ENCODE results near the gene STARD13.

STARD13 gene

DNA sequence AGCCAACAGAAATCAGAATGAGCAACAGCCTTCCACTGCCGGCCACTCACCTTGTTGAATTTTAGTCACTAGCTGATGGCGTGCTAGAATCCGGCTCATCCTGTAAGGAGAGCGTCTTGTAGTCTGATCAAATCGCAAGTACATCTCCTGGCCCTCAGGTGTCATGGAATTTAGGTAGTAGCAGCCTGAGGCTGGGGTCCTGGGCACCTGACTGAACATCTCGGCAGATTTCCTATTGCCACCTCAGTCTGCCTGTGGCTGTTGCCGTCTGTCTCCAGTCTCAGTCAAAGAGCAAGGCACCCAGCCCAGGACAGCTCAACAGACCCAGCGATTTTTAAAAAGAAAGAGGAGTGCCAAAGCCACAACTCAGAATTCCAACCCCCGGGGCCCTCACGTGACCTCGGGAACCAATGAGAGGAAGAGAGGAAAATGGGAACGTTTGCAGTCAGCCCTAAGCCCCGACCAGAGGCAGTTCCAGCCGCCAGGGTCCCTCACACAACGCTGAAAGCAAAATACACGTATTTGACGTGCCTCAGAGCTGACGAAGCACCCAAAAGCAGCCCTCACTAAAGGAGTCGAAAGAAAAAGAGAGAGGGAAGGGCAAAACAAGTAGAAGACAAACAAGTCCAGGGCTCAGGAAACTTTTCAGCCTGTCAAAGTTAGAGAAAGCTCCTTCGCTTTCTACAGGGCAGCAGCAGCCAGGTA is at the start of gene STARD13:
Gene STARD13 (minus strand): TSS at position 336 of the 705 bp plus-strand sequence. CDS start 117 bp downstream, at position 219.
- no peak for DNase-seq (ENCODE audit: low read depth in 2 of 2)

- no peak for DNase-seq (ENCODE audit: low read depth in 2 of 2)
These were observed 49.3 kb upstream of the STARD13 start for GRCh38 chr13:33334831-33335230.

GRCh38 chr13:33331962-33332361 is 46.4 kb upstream of the STARD13 start:
- no peak for DNase-seq (ENCODE audit: low read depth in 2 of 2)

DNA sequence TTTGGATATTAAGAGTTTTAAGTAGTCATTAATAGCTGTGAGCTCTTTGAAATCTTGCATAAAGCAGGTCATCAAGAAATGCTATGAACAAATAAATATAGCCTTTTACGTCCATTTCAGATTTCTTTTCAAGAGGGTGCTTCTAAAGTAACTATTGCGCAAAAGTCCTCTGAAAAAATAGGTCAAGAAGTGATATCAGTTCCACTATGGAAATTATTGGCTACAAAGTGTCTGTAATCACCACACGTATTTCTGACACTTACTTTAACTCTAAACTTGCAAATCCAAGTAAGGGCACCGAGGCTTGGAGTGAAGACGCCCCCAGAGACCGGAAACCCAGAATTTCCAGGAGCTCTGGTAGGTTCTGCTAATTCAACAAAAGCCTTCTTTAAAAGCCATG is 44.9 kb upstream of the STARD13 start:
- DNase-seq (ENCODE audit: low read depth in 2 of 2): no peak

GRCh38 chr13:33328701-33329100 is 43.1 kb upstream of the STARD13 start:
- no peak for DNase-seq (ENCODE audit: low read depth in 2 of 2)

DNA sequence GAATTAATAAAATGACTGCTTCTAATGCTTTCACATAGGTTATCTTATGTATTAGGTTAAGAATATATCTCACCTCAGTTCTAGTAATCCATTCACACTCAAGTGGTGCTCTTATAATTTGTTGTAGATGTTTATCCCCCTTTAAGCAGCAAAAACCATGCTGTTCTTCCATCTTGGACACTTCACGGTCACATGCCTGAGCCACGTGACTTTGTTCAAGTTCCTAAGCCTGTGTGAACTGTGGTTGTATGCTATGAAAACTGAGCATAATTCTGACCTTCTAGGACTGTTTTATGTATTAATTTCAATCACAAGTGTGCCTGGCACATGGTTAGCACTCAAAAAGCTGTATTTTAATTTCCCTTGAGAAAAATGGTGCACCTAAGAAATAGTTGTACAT is 41.2 kb upstream of the STARD13 start:
- DNase-seq (ENCODE audit: low read depth in 2 of 2): no peak

- DNase-seq (ENCODE audit: low read depth in 2 of 2): no peak
These were observed 40.7 kb upstream of the STARD13 start for GRCh38 chr13:33326246-33326645.

DNA sequence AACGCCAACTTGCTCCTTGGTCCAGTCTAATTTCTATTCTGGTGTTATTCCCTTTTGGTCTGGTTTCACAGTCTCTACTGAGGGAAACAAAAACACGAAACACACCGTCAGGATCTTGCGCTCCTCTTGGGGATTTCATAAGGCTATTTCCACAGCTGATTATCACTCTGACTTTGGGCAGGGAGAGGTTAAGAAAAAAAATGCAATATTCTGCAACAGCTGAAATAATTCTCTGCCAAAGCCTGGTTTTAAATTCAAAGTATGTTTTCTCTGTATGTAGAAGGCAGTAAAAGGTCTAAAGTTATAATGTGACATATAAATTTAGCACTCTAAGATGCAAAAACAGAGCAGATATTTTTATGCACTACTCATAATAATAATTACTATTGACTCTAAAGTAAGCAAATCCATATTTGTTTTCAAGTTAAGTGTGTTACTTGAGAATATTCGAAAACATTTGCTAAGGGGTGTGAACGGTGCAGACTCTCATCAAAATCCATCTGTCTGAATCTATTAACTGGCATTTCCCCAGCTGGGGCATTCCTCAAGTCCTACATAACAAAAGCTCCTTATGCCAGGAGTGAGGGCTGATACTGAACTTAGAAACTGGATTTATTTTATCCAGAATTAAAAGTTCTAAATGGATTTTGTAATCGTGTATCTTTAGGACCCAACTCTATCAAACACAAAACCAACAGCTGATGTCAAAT is 38.4 kb upstream of the STARD13 start:
- DNase-seq (ENCODE audit: low read depth in 2 of 2): no peak

- no peak for DNase-seq (ENCODE audit: low read depth in 2 of 2)
These were observed 37.6 kb upstream of the STARD13 start for GRCh38 chr13:33322965-33323668.

DNA sequence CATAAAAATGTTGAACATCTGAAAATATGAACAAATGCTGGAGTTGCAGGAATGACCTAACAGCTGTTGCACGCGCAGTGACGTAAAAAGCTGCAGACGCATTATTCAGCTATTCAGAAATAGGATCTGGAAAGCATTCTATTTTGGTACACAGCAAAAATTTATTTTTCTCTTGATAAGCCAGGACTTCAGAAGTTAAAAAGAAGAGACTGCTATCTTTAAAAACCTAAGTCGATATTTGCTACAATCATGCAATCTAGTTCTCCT is 36.9 kb upstream of the STARD13 start:
- DNase-seq (ENCODE audit: low read depth in 2 of 2): no peak

DNA sequence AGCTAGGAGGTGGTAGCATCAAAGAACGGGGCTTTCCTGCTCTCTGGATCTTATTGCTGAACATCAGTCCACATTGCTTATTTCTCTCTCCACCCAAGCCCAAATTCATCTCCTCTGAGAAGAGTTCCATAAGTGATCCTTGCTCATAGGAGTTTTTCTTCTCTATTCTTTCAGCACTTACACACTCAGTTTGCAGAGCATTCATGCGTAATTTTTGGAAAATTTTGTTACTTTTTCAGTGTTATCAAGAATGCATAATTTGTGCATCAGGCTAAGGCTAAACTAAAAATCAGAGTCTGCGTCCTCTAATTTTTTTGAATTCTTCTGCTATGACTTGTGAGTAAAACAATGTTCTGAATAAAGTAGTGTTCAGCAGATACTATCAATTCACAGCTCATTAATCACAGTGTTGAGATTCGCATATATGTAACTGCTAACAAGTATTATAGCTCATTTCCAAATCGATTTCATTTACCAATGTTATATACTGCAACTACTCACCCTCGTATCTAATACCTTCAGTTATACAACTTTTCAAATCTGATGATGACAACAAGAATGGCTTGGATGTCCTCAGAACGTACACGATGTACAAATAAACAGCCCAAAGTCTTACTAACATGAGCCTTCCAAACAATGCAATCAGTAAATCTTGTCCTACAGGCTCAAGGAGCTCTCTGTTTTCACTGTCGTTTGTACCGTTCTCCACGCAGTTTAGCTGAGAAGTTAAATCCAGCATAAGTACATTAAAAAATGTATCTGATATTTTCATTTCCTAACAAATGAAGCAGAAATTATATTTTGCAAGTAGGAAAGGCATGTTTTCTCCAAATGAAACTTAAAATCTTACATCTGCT is 36.4 kb upstream of the STARD13 start:
- no peak for DNase-seq (ENCODE audit: low read depth in 2 of 2)

DNA sequence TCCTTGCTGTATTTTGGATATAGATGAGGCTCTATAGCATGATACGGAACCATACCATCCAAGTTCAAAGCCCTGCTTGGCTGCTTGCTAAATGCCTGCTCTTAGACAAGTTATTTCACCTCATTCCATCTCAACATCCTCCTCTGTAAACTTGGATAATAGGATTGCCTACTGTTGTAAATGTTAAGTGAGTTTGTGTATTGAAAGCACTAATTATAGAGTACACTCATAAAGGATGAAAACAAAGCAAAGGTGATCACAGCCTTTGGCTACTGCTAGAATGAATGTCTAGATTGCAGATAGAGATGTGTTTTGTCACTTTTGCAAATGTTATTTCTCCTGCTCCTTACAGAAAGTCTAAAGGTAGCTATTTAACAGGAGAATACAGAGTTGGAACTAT is 34.3 kb upstream of the STARD13 start:
- no peak for DNase-seq (ENCODE audit: low read depth in 2 of 2)

- DNase-seq (ENCODE audit: low read depth in 2 of 2): no peak
These were observed 33.2 kb upstream of the STARD13 start for GRCh38 chr13:33318744-33319143.

DNA sequence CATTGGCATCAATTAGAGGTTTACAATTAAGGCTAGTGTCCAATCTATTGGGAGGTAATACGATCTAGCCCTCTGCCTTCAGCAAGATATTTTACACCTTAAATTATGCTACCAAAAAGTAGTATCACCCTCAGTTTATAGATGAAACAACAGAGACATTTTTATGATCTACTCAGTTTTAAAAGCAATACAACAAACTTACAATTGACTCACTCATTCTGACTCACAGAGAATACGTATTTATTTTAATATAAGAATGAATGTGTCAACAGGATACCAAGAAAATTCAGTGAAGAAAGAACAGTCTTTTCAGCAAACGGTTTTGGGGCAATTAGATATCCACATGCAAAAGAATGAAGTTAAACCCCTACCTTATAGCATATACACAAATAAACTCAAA is 32.5 kb upstream of the STARD13 start:
- no peak for DNase-seq (ENCODE audit: low read depth in 2 of 2)

- DNase-seq (ENCODE audit: low read depth in 2 of 2): no peak
These were observed 31.3 kb upstream of the STARD13 start for GRCh38 chr13:33316890-33317289.

- DNase-seq (ENCODE audit: low read depth in 2 of 2): no peak
These were observed 27.9 kb upstream of the STARD13 start for GRCh38 chr13:33313504-33313903.

DNA sequence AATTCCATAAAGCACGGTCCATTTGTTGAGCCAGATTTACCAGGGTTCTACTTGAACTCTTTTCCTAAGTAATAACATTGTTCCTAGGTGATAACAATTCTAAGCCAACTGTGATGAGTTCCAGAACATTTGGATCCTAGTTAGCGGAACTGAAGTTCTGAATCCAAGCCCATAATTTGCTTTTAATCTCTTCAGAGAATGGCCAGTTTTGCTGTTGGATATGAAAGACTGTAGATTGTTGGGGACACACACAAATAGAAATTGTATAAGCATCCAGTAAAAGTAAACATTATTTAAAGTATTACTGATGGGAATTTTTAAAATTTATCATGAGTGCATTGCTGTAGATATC is 27.3 kb upstream of the STARD13 start:
- no peak for DNase-seq (ENCODE audit: low read depth in 2 of 2)

DNA sequence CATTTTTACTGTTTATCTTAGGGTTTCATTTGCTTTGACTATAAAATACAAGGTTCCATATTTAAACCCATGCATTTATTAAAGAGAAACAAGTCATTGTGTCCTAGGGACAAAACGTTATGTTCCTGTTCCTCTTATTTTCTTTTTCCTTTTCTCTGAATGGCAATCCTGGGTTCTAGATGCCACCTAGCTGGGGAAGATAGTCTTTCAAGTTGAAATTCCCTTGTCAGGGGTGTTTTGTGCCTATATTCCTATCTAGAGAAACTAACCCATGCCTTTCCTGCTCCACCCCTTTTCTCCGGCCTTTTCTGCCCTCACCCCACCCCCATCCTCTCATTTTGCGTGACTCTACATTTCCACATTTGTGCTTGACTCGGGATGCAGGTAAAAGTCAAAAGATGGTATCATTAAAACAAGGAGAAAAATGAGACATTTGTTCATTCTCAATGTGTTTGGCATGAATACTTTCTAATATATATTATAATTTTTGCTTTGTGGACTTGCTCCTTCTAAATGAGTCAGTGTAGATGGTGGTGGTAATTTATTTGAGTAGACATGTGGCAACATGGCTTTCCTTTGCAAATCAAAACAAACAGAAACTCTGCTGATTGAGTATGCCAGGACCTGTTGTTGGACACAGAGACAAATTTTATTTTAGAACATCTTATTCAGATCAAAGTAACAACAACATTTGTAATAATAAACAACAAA is 26.8 kb upstream of the STARD13 start:
- DNase-seq (ENCODE audit: low read depth in 2 of 2): no peak

DNA sequence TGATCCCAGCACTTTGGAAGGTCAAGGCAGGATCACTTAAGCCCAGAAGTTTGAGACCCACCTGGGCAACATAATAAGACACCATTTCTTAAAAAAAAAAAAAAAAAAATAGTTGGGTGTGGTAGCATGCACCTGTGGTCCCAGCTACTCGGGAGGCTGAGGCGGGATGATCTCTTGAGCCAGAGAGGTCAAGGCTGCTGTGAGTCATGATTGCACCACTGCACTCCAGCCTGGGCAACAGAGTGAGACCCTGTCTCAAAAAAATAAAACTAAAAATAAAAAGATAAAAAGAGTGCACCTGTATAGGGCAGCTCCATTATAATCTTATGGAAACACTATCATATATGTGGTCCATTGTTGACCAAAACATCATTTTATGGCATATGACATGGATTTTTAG is 25.5 kb upstream of the STARD13 start:
- DNase-seq (ENCODE audit: low read depth in 2 of 2): no peak

DNA sequence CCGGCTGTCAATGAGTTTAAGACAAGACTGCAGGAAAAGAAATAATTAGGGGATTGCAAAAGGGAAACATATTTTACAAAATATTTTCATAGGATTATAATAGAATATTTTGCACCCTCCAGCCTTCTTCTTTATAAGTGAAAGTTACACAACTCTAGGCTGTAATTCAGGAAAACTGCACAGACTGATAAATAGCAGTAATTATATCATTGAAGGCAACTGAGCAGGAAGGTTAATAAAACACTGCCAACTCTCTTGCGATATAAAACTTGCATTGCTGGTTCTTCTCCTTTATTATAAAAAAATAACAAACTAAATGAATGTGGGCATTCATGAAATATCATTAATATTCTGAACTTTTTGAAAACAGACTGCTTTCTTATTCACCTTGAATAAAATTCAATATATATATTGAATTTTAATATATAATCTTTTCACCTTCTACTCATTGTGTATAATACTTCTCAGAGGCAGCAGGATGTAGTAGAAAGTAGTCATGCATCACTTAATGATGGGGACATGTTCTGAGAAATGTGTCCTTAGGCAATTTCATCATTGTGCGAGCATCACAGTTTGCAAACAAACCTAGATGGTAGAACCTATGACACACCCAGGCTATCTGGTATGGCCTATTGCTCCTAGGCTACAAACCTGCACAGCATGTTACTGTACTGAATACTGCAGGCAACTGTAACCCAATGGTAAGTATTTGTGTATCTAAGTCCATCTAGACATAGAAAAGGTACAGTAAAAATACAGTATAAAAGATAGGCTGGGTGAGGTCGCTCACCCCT is 24.9 kb upstream of the STARD13 start:
- no peak for DNase-seq (ENCODE audit: low read depth in 2 of 2)

DNA sequence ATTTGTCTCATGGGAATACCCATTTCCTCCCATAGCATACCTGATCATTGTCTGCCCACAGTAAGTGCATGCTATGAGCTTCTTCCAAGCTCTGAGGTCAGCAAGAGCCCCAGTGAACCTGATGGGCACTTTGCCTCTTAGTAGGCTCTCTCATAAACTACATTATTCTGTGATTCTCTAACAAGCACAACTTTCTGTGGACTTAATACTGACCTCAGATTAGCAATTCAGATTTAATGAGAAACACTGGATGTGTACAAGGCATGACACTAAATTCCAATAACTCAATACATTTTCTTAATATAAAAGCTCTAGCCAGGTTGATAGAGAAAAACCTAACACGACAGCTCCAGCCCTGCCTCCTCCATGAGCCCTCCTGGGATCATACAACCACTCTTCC is 23.3 kb upstream of the STARD13 start:
- DNase-seq (ENCODE audit: low read depth in 2 of 2): no peak
